Measurements from ENCODE around the gene WRAP73.
"Not testable (repeated sequence)": the region's sequence is repeated elsewhere in the genome, so short reads cannot be mapped to it uniquely, and the experiment has no call there.

GRCh38 chr1:3621151-3621671, 28.7 kb downstream of the WRAP73 start:
- peak; percentile 67 for TF ChIP-seq CTCF (conservative IDR thresholded peaks at IDR 0.05; ENCODE audit: low read depth, low read length)
- TF ChIP-seq EZH2 (IDR thresholded peaks at IDR 0.05; ENCODE audit: low read length, unreplicated experiment); EZH2phosphoT487 (IDR thresholded peaks at IDR 0.05; ENCODE audit: borderline replicate concordance, low read length): not testable (repeated sequence)

Measured in PC-3 (cell line).